GM21825 (cell line): ENCODE measurements around the gene AUTS2.

Source experiments
- ATAC-seq: cut with Tn5 transposase; IDR thresholded peaks from one replicate; pipeline ENCODE4 v1.9.1; 2021; ENCODE audit warnings: mild to moderate bottlenecking, moderate library complexity; ENCODE audit not compliant: unreplicated experiment

Gene AUTS2

GRCh38 chr7:70735313-70735712 lies 1137.0 kb downstream of the AUTS2 start:
- ATAC-seq: no peak

GRCh38 chr7:70736715-70737460 lies 1138.6 kb downstream of the AUTS2 start:
- no peak for ATAC-seq

GRCh38 chr7:70738151-70738885 lies 1140.0 kb downstream of the AUTS2 start:
- ATAC-seq: no peak

- ATAC-seq: no peak
These were observed 1141.5 kb downstream of the AUTS2 start for GRCh38 chr7:70739646-70740210.

GRCh38 chr7:70741666-70742065 lies 1143.4 kb downstream of the AUTS2 start:
- no peak for ATAC-seq

GRCh38 chr7:70743531-70744325 lies 1145.5 kb downstream of the AUTS2 start:
- ATAC-seq: no peak

- no peak for ATAC-seq
These were observed 1146.2 kb downstream of the AUTS2 start for GRCh38 chr7:70744492-70744891.

GRCh38 chr7:70749831-70750230 lies 1151.6 kb downstream of the AUTS2 start:
- ATAC-seq: no peak

GRCh38 chr7:70751895-70752294 lies 1153.6 kb downstream of the AUTS2 start:
- no peak for ATAC-seq

GRCh38 chr7:70752794-70753241 lies 1154.5 kb downstream of the AUTS2 start:
- ATAC-seq: no peak

- ATAC-seq: no peak
These were observed 1158.5 kb downstream of the AUTS2 start for GRCh38 chr7:70756789-70757188.

- ATAC-seq: no peak
These were observed 1160.4 kb downstream of the AUTS2 start for GRCh38 chr7:70758646-70759045.

GRCh38 chr7:70759674-70760073 lies 1161.4 kb downstream of the AUTS2 start:
- no peak for ATAC-seq

GRCh38 chr7:70761711-70762328 lies 1163.5 kb downstream of the AUTS2 start:
- no peak for ATAC-seq

- no peak for ATAC-seq
These were observed 1164.4 kb downstream of the AUTS2 start for GRCh38 chr7:70762696-70763095.

GRCh38 chr7:70763961-70764691 lies 1165.9 kb downstream of the AUTS2 start:
- peak; percentile 87 for ATAC-seq

GRCh38 chr7:70764701-70765208 lies 1166.5 kb downstream of the AUTS2 start:
- ATAC-seq: no peak

GRCh38 chr7:70765651-70766050 lies 1167.4 kb downstream of the AUTS2 start:
- no peak for ATAC-seq

- ATAC-seq: no peak
These were observed 1167.8 kb downstream of the AUTS2 start for GRCh38 chr7:70766109-70766508.

- ATAC-seq: no peak
These were observed 1168.4 kb downstream of the AUTS2 start for GRCh38 chr7:70766694-70767093.
